K562 (cell line): ENCODE measurements around the gene INHBC.

ENCODE experiments used
- HLTF ChIP-seq: fragments of 450-650 bp; IDR thresholded peaks from 2 replicates; pipeline ENCODE4 v1.6.1; 2016
- ZNF561 ChIP-seq: fragments of 450-650 bp; formaldehyde crosslinking; conservative IDR thresholded peaks from 2 replicates; pipeline ENCODE4 v1.4.0; 2020; ENCODE audit warnings: mild to moderate bottlenecking, moderate library complexity
- ZZZ3 ChIP-seq: fragments of 450-650 bp; IDR thresholded peaks from 2 replicates; pipeline ENCODE4 v1.6.1; 2016; ENCODE audit warnings: antibody characterized with exemption, mild to moderate bottlenecking, moderate library complexity

GRCh38 chr12:57467212-57467874, 32.8 kb downstream of the INHBC start:
- TF ChIP-seq ZZZ3 (no peak), ZNF561 (CRISPR knock-in tag) (no peak), HLTF (no peak)
